NCI-H2196 treated with DMSO at 0.1 percent for 48 hours (cell line): ENCODE results near the gene PARP14.

Experiments
- DNase-seq: peaks from one replicate; lab custom pipeline; 2025; ENCODE audit not compliant: unreplicated experiment; lab: John Stamatoyannopoulos, UW

PARP14 gene

GRCh38 chr3:122766430-122766829 is 85.8 kb downstream of the PARP14 start:
- DNase-seq, result no peak

GRCh38 chr3:122767540-122768372 is 87.1 kb downstream of the PARP14 start:
- DNase-seq, result no peak

DNA sequence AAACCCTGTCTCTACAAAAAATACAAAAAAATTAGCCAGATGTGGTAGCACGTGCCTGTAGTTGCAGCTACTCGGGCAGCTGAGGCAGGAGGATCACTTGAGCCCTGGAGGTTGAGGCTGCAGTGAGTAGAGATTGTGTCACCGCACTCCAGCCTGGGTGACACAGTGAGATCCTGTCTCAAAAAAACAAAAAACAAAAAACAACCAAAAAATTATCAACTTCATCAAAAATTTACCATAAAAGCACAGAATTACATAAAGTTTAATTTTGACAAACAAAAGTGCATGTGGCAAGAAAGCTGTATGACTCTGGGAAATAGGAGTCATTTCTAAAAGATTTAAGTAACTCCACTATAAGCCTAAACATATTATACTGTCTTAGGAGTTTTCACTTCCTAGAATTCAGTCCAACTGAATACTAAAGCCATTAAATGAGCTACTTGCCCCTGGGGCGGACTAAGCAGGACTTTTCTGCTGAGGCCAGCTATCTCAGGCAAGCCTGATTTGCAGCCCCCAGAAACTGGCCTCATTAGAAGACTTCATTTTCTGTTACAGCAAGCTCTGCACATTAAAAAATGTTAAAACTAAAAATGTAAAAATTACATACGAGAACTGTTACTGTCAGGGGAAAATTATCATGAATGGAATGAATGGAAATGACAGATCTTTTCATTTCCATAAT is 90.0 kb downstream of the PARP14 start:
- no peak for DNase-seq

GRCh38 chr3:122772827-122773226 is 92.2 kb downstream of the PARP14 start:
- DNase-seq, result no peak

DNA sequence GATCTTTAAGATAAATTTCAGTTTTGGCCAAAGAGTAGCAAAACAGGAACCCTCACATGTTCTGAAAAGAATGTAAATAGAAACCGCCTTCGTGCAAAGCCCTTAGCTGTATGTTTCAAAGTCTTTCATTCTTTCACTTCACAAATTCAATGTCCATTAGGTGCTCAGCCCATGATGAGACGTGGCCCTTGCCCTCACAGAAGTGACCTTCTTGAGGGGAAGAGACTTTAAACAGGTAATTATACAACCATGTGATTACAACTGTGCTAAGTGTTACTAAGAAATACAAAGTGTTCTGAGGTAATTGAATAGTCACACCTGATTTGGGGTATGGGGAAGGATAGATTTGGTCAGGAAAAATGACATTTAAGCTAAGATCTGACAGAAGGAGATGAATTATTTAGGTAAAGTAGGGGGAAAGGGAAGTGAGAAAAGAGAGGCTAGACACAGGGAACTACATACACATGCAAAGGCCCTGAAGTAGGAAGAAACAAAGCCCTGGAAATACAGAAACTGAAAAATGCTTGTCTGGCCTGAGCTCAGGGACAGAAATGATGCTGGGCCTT is 93.4 kb downstream of the PARP14 start:
- no peak for DNase-seq

DNA sequence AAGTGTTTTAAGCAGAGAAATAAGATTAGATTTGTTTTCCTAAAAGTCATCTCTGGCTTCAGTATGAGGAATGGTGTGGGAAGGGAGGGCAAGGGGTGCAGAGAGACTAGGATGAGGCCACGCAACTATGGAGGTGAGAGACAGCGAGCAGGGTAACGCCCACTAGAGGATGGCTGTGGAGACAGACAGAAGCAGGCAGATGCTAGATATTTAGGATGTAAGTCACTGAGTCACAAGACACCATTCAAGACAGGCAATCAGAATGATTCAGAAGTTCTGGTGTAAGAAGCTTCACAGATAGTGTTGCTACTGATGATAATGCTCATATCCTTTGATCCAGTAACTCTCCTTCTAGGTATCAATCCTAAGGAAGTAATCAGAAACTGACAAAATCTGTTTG is 93.9 kb downstream of the PARP14 start:
- DNase-seq, result no peak

GRCh38 chr3:122776675-122777468 is 96.2 kb downstream of the PARP14 start:
- DNase-seq, result no peak

DNA sequence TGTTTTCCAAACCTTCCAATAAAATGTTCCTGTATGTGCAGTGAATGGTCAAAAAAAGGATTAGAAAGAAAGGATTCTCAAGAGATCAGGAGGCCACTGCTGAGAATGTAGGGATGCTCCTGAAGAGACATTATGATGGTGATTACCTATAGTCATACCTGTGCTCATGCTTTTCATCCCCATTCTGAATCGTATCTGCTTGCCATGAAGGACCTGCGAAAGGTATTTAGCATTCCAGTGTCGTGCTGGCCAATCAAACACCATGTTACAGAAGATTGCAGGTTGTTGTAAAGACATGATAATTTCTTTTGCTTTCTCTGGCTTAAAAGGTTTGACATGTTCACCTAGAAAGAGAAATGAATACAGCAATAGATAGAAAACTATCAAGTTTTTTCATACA is 96.9 kb downstream of the PARP14 start:
- no peak for DNase-seq
